Subcutaneous abdominal adipose tissue (tissue), 5 donors: ENCODE measurements around the gene TRIM37.
"Not testable (repeated sequence)": the region's sequence is repeated elsewhere in the genome, so short reads cannot be mapped to it uniquely, and the experiment has no call there.

Experiments used
- H3K27ac ChIP-seq: one replicate; pipeline ENCODE4 v1.7.0; 2013; ENCODE audit warnings: low read depth, mild to moderate bottlenecking, inconsistent platforms, low read length, moderate library complexity
- H3K27me3 ChIP-seq, 5 donors: one replicate each; pipeline ENCODE4 v1.7.0; 2013; ENCODE audit warnings: low read length in 5 of 5, inconsistent platforms in 1 of 5; ENCODE audit not compliant: control insufficient read depth in 5 of 5, insufficient read depth in 4 of 5
- H3K36me3 ChIP-seq, 5 donors: one replicate each; pipeline ENCODE4 v1.7.0; 2013; ENCODE audit warnings: low read length in 5 of 5; ENCODE audit not compliant: control insufficient read depth in 5 of 5, insufficient read depth in 5 of 5
- H3K4me1 ChIP-seq, 5 donors: one replicate each; pipeline ENCODE4 v1.7.0; 2013; ENCODE audit warnings: low read length in 5 of 5, mild to moderate bottlenecking in 3 of 5, moderate library complexity in 1 of 5; ENCODE audit not compliant: control insufficient read depth in 5 of 5, insufficient read depth in 5 of 5
- H3K4me3 ChIP-seq, 5 donors: one replicate each; pipeline ENCODE4 v1.7.0; 2013; ENCODE audit warnings: low read length in 5 of 5, low read depth in 1 of 5
- H3K9ac ChIP-seq, 5 donors: one replicate each; pipeline ENCODE4 v1.7.0; 2013; ENCODE audit warnings: low read length in 5 of 5, mild to moderate bottlenecking in 4 of 5, moderate library complexity in 3 of 5
- H3K9me3 ChIP-seq, 5 donors: one replicate each; pipeline ENCODE4 v1.7.0; 2013; ENCODE audit warnings: low read length in 5 of 5; ENCODE audit not compliant: control insufficient read depth in 5 of 5
- donor health status: healthy.
- donor health status: healthy.
- donor health status: healthy.
- donor health status: healthy.
- donor health status: healthy.

Gene TRIM37

GRCh38 chr17:59093702-59094231 is 12.9 kb downstream of the TRIM37 start:
- H3K27me3 ChIP-seq = no peaks in the 10 kb centered on the region
- peak overlapping the region; percentile 61 for H3K27ac ChIP-seq
- peak overlapping the region in 4 of 5 donors; percentile 6 to 84 (median 46) for H3K9ac ChIP-seq
- no peaks in the 10 kb centered on the region for H3K9me3 ChIP-seq
- H3K36me3 ChIP-seq = peaks cover 5 to 9% (median 8%) of the 10 kb centered on the region in 5 donors
- peak overlapping the region in 1 of 5 donors; percentile 28 for H3K4me3 ChIP-seq
- peaks cover 0 to 12% (median 8%) of the 10 kb centered on the region in 5 donors for H3K4me1 ChIP-seq

- H3K9me3 ChIP-seq = no peaks in the 10 kb centered on the region
- no peaks in the 10 kb centered on the region for H3K27me3 ChIP-seq
- H3K4me3 ChIP-seq = peak overlapping the region in 1 of 5 donors; percentile 28
- H3K4me1 ChIP-seq = peaks cover 0 to 12% (median 8%) of the 10 kb centered on the region in 5 donors
- H3K27ac ChIP-seq = peak overlapping the region; percentile 61
- peaks cover 6 to 13% (median 8%) of the 10 kb centered on the region in 5 donors for H3K36me3 ChIP-seq
- H3K9ac ChIP-seq = peak overlapping the region in 4 of 5 donors; percentile 6 to 84 (median 46)
Observed at GRCh38 chr17:59093145-59093701, 13.5 kb downstream of the TRIM37 start.

GRCh38 chr17:59090593-59090992 is 16.1 kb downstream of the TRIM37 start:
- H3K36me3 ChIP-seq = peaks cover 7 to 20% (median 11%) of the 10 kb centered on the region in 5 donors
- H3K9ac ChIP-seq, H3K27me3 ChIP-seq, H3K27ac ChIP-seq, H3K4me3 ChIP-seq, H3K9me3 ChIP-seq: not testable (repeated sequence)
- H3K4me1 ChIP-seq = peaks cover 0 to 12% (median 8%) of the 10 kb centered on the region in 5 donors

- Histone ChIP-seq H3K4me1 (no peaks in the 10 kb centered on the region), H3K9ac (no peak overlapping the region), H3K27me3 (no peaks in the 10 kb centered on the region), H3K9me3 (no peaks in the 10 kb centered on the region), H3K27ac (no peak overlapping the region), H3K36me3 (peaks cover 18 to 35% (median 24%) of the 10 kb centered on the region in 5 donors), H3K4me3 (no peak overlapping the region)
Observed at GRCh38 chr17:59084154-59084553, 22.5 kb downstream of the TRIM37 start.

DNA sequence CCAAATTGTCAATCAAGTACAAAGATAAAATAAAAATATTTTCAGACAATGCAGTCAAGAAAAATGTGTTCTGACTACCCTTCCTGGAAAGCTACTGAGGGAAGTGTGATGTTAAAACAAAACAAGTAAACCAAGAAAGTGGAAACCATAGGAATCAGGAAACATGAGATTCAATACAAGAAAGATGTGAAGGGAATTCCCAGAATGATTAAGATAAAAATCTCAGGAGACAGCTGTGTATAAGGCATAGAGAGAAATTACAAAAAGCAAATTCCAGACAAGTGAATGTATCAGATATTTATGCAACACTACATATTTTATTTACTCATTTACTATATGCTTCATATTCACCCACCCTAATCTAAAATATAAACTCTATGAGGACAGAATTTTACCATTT is 32.2 kb downstream of the TRIM37 start:
- no peaks in the 10 kb centered on the region for H3K4me1 ChIP-seq
- H3K27ac ChIP-seq = no peak overlapping the region
- H3K4me3 ChIP-seq = no peak overlapping the region
- peaks cover 21 to 55% (median 31%) of the 10 kb centered on the region in 5 donors for H3K36me3 ChIP-seq
- H3K27me3 ChIP-seq = no peaks in the 10 kb centered on the region
- H3K9ac ChIP-seq = no peak overlapping the region
- no peaks in the 10 kb centered on the region for H3K9me3 ChIP-seq

GRCh38 chr17:59073972-59074371 is 32.7 kb downstream of the TRIM37 start:
- Histone ChIP-seq H3K4me3 (no peak overlapping the region), H3K9ac (no peak overlapping the region), H3K4me1 (no peaks in the 10 kb centered on the region), H3K27me3 (no peaks in the 10 kb centered on the region), H3K36me3 (peaks cover 18 to 53% (median 29%) of the 10 kb centered on the region in 5 donors), H3K9me3 (no peaks in the 10 kb centered on the region), H3K27ac (no peak overlapping the region)

GRCh38 chr17:59069856-59070255 is 36.8 kb downstream of the TRIM37 start:
- Histone ChIP-seq H3K9ac (no peak overlapping the region), H3K27ac (no peak overlapping the region), H3K4me3 (no peak overlapping the region), H3K4me1 (no peaks in the 10 kb centered on the region), H3K27me3 (no peaks in the 10 kb centered on the region), H3K36me3 (peaks cover 19 to 41% (median 32%) of the 10 kb centered on the region in 5 donors), H3K9me3 (no peaks in the 10 kb centered on the region)

GRCh38 chr17:59067756-59068155 is 38.9 kb downstream of the TRIM37 start:
- Histone ChIP-seq H3K36me3 (peaks cover 19 to 30% (median 26%) of the 10 kb centered on the region in 5 donors), H3K27ac (no peak overlapping the region), H3K4me1 (no peaks in the 10 kb centered on the region), H3K4me3 (no peak overlapping the region), H3K9ac (no peak overlapping the region), H3K27me3 (no peaks in the 10 kb centered on the region), H3K9me3 (no peaks in the 10 kb centered on the region)

GRCh38 chr17:59067340-59067739 is 39.3 kb downstream of the TRIM37 start:
- H3K36me3 ChIP-seq = peaks cover 19 to 30% (median 28%) of the 10 kb centered on the region in 5 donors
- H3K9ac ChIP-seq = no peak overlapping the region
- H3K4me3 ChIP-seq = no peak overlapping the region
- H3K27ac ChIP-seq = no peak overlapping the region
- no peaks in the 10 kb centered on the region for H3K9me3 ChIP-seq
- no peaks in the 10 kb centered on the region for H3K4me1 ChIP-seq
- H3K27me3 ChIP-seq = no peaks in the 10 kb centered on the region

DNA sequence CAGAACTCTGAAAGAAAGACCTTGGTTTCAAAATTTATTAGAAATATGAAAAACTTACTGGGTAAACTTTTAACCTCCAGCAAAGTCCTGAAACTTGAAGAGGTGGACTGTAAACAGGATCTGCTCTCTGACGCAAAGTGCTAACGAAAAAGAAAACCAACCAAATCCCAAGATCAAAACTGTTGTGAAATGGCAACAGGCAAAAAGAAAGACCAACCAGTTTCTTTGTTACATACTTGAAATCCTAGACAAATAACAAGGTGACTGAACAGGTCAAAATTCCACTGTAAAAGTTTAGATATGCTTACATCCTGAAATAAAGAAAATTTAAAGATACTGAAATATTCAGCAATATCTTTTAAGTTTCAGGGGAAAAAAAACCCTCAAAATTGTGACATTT is 44.2 kb downstream of the TRIM37 start:
- H3K36me3 ChIP-seq = peaks cover 21 to 37% (median 27%) of the 10 kb centered on the region in 5 donors

More for the DNA sequence above, 44.2 kb downstream of the TRIM37 start:
- H3K9me3 ChIP-seq = no peaks in the 10 kb centered on the region
- H3K27me3 ChIP-seq = no peaks in the 10 kb centered on the region
- H3K4me3 ChIP-seq = no peak overlapping the region
- H3K27ac ChIP-seq = no peak overlapping the region
- H3K4me1 ChIP-seq = no peaks in the 10 kb centered on the region
- no peak overlapping the region for H3K9ac ChIP-seq
